ENCODE data around the gene CPZ. TPM values are rescaled to one million over a fixed set of nuclear protein-coding genes. Genes with fewer than 3 reads are reported as not detected.

The CPZ gene
- total RNA-seq, 1 experiment from 2014 or later, result 37.3 TPM

- Histone ChIP-seq H2AFZ (ENCODE audit: low read length) (no peak overlapping the region), H3K23ac (ENCODE audit: insufficient read length, low read depth, low read length) (no peak overlapping the region), H3K4me1 (ENCODE audit: insufficient read depth, low read length) (no peaks in the 10 kb centered on the region), H3K14ac (ENCODE audit: insufficient read depth, low read length) (no peak overlapping the region), H3K4ac (ENCODE audit: low read depth, low read length) (no peak overlapping the region), H3K9me3 (ENCODE audit: control insufficient read depth, low read depth, low read length) (no peaks in the 10 kb centered on the region), H2BK5ac (ENCODE audit: insufficient read length, low read length) (no peak overlapping the region), H2AK5ac (ENCODE audit: insufficient read length, low read length) (no peak overlapping the region), H3K56ac (ENCODE audit: insufficient read length, low read depth, low read length) (no peak overlapping the region), H3K27ac (ENCODE audit: insufficient read length, low read depth, low read length) (no peak overlapping the region), H3K4me2 (ENCODE audit: insufficient read depth, insufficient read length, low read length) (no peak overlapping the region), H3K79me1 (ENCODE audit: insufficient read depth, low read depth, low read length, poor library complexity, severe bottlenecking) (no peaks in the 10 kb centered on the region), H2BK120ac (ENCODE audit: low read depth, low read length, poor library complexity, severe bottlenecking) (no peak overlapping the region), H3K27me3 (ENCODE audit: insufficient read depth, low read length) (no peaks in the 10 kb centered on the region), H4K91ac (ENCODE audit: insufficient read length, low read depth, low read length) (no peak overlapping the region), H4K8ac (replicated peaks; ENCODE audit: insufficient read length, low read depth, low read length) (no peak overlapping the region), H3T11ph (ENCODE audit: low read length) (no peak overlapping the region), H2BK12ac (ENCODE audit: insufficient read length, low read depth, low read length) (no peak overlapping the region), H2BK20ac (ENCODE audit: low read depth, low read length, poor library complexity, severe bottlenecking) (no peak overlapping the region), H3K18ac (ENCODE audit: insufficient read length, low read depth, low read length) (no peak overlapping the region), H4K5ac (ENCODE audit: insufficient read length, low read depth, low read length) (no peak overlapping the region), H3K23me2 (ENCODE audit: insufficient read length, low read depth, low read length, poor library complexity, severe bottlenecking) (no peaks in the 10 kb centered on the region), H4K20me1 (ENCODE audit: control insufficient read depth, insufficient read depth, insufficient read length) (no peaks in the 10 kb centered on the region), H3K9ac (ENCODE audit: extremely low read depth, insufficient read length, low read length) (no peak overlapping the region), H2BK15ac (ENCODE audit: low read depth, low read length) (no peak overlapping the region), H3K79me2 (ENCODE audit: insufficient read depth, low read length) (no peaks in the 10 kb centered on the region)
- TF ChIP-seq CTCF (conservative IDR thresholded peaks at IDR 0.05), result no peak
- H3K9me3 Mint-ChIP-seq, result no peaks in the 10 kb centered on the region
- no peak overlapping the region for H3K4me3 Mint-ChIP-seq
- no peak for DNase-seq
- H3K4me1 Mint-ChIP-seq, result no peaks in the 10 kb centered on the region; a peak in 1 of 4 replicates
- H3K36me3 Mint-ChIP-seq (ENCODE audit: insufficient read depth in 1 of 3, low read depth in 3 of 3), result peaks cover 0 to 64% (median 37%) of the 10 kb centered on the region in 3 experiments; a peak in 5 of 7 replicates
- no peaks in the 10 kb centered on the region for H3K27me3 Mint-ChIP-seq (ENCODE audit: low read depth)
- H3K27ac Mint-ChIP-seq, result peak overlapping the region in 1 of 3 experiments; percentile 14; a peak in 1 of 7 replicates
- no CpG with 5 or more reads among the region's 10 CpGs for WGBS (ENCODE audit: extremely low coverage, insufficient read length, low lambda C conversion rate)
Observed at GRCh38 chr4:8601556-8601955, 9.0 kb downstream of the CPZ start.
